ENCODE results near the gene MC1R.

Gene MC1R

DNA sequence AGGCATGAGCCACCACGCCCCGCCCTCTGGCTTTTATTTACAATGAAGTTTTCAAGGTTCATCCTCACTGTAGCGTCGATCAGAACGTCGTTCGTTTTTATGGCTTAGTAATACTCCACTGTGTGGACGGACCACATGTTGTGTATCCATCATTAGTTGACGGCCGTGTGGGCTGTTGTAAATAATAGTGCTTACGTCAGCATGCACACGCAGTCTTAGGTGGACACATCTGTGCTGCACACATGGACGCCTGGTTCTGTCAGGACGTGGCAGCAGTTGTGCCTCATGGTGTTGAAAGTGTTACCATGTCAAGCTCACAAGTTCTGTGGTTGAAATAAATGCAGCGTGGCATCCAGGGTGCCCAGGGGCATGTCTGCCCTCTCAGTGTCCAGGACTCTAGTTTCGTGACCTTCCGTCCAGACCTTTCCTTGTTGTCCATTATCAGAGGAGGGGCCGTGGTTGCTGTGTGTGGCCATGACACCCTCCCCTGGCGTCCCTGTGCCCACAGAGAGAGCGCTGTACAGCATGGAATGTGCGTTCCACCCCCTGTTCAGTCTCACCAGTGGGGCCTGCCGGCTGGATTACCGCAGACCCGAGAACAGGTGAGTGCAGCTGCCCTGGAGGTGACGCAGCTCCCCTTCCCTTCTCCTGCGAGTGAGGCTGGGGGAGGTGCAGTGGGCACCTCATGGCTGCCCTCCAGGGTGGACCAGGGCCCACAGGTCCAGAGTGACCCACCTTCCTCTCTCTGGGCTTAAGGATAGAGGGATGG lies 23.0 kb upstream of the MC1R start:
- no peak for DNase-seq (ENCODE audit: low spot score)

DNA sequence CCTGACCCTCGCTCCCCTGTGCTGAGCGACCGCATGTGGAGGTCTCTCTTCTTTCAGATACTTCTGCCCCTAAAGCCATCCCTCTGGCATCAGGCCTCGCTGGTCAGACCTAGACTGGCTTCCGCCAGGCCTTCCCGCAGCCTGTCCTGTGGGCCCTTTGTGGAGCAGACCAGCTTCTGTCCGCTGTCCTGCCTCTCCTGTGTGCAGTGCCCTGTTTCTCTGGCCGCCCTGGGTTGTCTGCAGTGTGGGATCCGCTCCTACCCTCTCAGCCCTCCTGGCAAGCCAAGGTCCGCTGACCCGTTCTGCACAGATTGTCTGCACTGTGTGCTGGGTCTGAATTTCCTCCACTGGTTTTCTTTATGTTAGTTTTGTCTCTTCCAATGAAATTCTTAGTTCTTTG lies 21.5 kb upstream of the MC1R start:
- no peak for DNase-seq (ENCODE audit: low spot score)

DNA sequence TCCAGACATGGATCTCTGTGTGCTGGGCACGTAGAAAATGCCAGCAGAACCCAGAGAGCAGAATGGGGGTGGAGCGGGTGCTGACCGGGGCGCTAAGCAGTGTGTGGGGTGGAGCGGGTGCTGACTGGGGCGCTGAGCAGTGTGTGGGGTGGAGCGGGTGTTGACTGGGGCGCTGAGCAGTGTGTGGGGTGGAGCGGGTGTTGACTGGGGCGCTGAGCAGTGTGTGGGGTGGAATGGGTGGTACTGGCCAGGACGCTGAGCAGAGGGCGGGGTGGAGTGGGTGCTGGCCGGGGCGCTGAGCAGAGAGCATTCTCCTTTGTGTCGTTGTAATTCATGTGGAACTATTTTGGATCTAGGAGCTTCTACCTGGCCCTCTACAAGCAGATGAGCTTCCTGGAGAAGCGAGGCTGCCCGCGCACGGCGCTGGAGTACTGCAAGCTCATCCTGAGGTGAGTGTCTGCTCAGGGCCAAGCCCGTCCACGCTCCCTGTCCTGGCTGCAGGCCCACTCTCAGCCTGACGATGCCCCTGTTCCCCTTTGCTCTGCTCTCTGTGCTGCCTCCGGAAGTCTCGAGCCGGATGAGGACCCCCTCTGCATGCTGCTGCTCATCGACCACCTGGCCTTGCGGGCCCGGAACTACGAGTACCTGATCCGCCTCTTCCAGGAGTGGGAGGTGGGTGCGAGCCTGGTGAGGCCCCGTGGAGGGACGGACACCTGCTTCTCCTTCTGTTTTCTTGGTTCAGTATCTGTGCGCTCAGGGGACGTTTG lies 20.3 kb upstream of the MC1R start:
- DNase-seq (ENCODE audit: low spot score): no peak

DNA sequence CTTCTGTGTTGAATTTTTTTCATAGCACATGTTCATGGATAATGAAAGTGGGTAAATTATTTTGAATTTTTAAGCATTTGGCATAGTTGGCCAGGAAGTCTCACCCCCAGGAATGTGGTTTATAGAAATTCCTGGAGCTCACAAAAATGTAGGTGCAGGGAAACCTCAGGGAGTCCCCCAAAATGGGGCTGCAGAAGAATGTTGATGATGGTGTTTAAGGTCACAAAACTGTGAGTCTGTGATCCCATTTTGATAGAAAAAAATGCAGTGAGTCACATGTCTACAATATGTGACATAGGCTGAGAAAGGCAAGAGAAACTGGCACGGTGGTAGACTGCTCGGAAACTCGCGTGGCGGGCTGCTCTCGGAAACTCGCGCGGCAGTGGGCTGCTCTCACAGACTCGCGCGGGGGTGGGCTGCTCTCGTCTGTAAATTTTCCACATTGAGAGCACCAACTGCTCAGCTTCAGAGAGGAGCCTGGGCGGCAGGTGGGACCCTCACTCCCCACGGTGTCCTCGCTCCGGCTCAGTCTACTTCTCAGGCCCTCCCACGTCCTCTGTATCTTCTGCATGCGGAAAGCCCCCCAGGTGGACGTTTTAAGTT lies 18.7 kb upstream of the MC1R start:
- no peak for DNase-seq (ENCODE audit: low spot score)

DNA sequence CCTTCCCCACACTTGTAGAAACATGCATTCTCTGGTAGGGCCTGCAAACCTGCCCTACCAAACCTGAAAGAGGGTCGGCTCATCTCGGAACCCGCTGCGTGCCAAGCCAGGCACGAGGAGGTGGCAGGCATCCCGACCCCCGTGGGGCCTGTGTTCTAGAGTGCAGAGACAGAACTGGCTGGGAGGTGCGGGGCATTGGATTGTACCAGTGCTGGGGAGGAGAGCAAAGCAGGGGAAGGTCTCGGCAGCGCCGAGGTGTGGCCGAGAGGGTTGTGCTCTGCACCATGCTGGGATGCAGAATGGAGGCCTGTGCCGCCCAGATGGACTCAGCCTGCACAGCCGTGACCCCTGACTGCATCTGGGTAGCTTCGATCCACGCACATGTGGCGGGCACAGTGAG lies 17.8 kb upstream of the MC1R start:
- DNase-seq (ENCODE audit: low spot score): no peak

DNA sequence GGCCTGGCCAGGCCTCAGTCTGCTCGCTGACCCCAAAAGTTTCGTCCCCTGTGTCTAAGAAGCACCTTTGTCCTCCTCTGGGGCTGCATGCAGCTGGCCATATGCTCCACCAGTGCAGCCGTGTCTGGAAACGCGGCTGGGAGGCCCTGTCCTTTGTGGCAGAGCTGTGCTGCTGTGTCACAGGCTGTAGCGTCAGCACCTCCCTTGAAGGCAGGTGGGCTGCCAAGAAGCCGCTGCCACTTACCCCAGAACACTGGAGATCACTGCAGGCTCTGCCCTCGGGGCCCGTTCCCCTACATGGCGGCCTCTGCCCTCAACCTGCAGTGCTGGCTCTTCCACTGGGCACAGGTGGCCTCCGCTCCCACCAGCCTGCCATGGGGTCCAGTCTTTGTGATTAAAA lies 15.7 kb upstream of the MC1R start:
- no peak for DNase-seq (ENCODE audit: low spot score)

DNA sequence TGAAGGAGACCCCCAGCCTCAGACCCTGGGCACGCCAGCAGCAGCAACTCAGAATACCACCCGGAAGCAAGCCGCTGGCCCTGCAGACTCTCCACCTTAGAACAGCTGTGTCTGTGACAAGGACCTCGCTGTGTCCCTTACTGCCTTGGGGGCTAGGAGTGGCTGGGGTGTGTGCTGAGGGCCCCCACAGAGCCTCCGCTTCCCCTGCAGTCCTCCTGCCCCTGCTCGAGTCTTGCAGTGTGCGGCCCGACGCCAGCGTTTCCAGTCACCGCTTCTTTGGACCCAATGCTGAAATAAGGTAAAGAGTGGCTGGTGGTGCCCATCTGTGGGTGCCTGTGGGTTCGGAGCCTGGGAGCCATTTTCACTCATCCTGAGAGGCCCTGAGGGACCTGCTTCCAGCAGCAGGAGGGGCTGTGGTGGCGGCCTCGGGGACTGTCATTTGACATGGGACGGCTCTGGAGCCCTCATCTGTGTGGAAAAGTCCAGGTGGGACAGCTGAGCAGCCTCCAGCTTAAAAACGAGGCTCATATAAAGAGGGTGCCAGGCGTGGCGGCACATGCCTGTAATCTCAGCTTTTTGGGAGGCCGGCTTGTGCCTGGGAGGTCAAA lies 14.7 kb upstream of the MC1R start:
- no peak for DNase-seq (ENCODE audit: low spot score)

DNA sequence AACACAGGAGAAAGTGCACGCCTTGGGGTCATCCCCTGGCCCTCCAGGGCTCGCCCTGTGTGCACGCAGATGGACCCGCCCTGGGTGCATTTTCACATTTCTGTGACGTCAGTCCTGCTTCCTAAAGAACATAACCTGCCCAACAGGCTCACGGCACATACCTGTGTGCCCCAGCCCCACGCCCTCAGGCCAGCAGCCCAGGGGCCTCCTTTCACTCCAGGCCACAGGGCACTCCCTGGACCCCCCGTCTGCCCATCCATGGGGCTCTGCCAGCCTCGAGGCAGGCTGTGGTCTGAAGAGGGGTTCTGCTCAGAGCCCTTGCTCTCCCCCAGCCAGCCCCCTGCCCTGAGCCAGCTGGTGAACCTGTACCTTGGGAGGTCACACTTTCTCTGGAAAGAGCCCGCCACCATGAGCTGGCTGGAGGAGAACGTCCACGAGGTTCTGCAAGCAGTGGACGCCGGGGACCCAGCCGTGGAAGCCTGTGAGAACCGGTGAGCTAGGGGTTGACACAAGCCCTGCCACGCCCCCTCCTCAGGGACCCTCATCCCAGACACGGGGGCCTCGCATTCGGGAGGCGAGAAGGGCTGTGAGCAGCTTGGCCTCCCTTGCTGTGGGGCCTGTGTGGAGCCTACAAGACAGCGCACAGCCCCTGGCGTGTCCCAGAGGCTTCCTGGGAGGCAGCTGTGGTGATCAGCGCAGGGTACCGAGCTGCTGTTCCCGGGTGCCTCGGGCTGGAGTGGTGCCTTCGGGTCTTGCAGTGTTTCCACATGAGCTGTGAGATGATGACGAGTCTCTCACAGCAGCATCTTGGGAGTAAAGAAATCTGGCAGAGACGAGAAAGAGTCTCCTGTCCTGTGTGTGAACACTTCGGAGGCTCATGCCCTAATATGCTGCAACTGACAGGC lies 13.8 kb upstream of the MC1R start:
- no peak for DNase-seq (ENCODE audit: low spot score)

DNA sequence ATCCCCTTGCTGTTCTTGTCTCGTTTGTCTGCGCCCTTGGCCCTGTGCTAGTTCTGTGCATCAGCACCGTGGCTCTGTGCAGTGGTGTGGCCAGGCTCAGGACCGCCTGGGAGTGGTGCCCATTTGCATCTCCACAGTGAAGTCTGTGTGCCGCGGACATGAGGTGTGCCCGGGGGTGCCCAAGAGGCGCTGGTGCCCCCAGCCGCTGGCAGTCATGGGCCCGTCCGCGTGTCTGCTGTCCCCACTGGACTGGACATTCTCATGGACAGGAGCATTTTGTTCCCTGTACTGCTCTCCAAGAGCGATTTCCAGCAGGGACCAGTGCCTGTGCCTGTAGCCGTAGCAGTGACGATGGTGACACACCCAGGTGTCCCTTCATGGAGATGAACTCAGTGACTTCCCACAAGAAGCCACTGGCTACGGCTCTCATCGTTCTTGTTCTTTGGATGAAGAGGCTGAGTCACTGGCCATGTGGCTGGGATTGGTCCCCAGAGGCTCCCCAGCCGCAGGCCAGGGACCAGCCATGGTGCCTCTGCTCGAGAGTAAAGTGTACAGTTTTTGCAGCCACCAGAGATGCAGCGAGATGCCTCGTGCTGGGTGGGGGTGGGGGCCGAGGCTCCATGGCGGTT lies 13.0 kb upstream of the MC1R start:
- no peak for DNase-seq (ENCODE audit: low spot score)

DNA sequence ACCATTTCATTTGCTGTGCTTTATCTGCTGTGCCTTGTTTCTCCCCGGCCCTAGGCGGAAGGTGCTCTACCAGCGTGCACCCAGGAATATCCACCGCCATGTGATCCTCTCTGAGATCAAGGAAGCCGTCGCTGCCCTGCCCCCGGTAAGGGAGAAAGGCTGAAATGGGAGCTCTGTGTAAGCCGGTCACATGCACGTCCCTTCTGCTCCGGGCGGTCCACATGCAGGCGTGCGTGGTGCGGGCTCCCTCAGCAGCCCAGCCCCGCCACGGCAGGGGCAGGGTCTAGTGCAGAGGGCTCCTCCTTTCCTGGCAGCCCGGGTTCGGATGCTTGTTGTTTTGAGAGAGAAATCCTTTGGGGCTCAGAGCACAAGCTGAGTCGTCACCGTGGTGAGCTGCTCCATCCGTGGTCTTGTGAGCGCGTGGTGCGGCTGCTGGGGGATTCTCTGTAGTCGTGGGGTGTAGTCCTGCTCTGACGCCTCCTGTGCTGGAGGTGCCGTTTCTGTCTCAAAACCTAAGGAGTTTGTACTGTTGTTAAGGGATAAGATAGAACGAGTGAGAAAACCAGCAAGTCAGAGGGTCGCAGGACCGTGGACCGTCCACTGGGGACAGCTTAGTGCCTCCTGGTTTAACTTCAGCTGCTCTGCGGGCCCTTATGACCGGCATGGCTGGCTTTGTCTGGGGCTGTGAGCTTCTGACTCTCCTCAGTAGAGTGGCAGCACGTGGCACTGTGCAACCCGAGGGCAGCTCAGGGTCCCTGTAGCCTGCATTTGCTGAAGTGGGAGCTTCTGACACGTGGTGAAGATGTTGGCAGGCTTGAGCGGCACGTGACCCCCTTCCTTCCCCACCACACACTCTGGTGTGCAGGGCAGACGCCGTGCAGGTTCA lies 12.3 kb upstream of the MC1R start:
- no peak for DNase-seq (ENCODE audit: low spot score)

DNA sequence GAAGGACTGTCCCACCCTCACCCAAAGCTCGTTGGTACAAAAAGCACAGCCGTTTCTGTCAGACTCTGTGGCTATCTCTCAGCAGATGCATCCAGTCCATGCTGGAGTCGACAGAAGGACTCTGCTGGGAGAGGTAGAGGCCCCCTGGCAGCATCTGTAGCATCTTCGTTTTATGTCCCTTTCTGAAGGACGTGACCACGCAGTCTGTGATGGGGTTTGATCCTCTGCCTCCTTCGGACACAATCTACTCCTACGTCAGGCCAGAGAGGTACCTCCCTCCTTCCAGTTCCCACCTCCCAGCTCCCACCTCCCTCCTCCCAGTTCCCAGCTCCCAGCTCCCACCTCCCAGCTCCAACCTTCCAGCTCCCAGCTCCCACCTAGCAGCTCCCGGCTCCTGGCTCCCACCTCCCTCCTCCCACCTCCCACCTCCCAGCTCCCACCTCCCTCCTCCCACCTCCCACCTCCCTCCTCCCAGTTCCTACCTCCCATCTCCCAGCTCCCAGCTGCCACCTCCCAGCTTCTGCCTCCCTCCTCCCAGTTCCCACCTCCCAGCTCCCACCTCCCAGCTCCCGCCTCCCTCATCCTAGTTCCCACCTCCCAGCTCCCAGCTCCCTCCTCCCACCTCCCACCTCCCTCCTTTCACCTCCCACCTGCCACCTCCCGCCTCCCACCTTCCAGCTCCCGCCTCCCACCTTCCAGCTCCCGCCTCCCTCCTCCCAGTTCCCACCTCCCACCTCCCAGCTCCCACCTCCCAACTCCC lies 11.4 kb upstream of the MC1R start:
- DNase-seq (ENCODE audit: low spot score): no peak

DNA sequence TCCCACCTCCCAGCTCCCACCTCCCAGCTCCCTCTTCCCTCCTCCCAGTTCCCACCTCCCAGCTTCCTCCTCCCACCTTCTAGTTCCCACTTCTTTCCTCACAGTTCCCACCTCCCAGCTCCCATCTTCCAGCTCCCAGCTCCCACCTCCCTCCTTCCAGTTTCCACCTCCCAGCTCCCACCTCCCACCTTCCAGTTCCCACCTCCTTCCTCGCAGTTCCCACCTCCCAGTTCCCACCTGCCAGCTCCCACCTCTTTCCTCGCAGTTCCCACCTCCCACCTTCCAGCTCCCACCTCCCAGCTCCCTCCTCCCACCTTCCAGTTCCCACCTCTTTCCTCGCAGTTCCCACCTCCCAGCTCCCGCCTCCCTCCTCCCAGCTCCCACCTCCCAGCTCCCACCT lies 10.4 kb upstream of the MC1R start:
- no peak for DNase-seq (ENCODE audit: low spot score)

DNA sequence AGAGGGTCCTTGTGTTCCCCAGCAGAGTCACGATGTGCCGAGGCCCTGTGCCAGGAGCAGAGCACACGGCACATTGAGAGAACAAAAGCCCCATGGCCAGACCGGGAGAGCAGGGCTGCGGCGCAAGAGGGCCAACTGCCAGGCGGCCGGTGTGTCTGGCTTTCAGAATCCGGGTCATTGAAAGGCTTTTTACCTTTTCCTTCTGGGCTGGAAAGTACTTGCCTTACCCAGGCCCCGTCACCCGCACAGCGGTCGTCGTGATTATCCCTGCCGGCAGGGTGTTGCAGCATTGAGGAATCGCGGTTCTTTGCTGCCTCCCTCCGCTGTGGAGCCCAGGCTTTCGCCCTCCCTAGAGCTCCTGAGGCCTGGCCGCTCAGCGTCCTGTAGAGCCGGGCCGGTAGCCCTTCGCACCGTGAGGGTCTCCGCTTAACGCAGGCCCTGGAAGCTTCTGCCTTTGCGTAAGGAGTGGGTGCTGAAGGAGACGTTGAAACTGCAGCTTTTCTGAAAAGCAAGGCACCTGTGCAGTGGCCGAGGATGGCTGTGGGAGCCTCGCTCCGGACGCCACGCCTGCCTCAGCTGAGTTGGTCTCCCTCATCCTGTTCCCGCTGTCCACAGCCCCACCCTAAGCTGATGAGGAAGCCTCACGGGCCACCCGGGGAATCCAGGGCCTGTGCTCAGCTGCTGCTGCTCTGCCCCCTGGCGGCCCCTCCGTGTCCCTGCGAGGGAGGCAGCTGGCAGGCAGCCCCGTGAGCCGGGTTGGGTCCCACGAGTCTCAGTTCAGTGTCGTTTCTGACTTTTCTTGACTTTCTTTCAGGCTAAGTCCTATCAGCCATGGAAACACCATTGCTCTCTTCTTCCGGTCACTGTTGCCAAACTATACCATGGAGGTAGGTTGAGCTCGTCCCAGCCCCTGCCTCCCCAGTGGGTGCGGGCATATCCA lies 8.6 kb upstream of the MC1R start:
- DNase-seq (ENCODE audit: low spot score): peak; percentile 62

DNA sequence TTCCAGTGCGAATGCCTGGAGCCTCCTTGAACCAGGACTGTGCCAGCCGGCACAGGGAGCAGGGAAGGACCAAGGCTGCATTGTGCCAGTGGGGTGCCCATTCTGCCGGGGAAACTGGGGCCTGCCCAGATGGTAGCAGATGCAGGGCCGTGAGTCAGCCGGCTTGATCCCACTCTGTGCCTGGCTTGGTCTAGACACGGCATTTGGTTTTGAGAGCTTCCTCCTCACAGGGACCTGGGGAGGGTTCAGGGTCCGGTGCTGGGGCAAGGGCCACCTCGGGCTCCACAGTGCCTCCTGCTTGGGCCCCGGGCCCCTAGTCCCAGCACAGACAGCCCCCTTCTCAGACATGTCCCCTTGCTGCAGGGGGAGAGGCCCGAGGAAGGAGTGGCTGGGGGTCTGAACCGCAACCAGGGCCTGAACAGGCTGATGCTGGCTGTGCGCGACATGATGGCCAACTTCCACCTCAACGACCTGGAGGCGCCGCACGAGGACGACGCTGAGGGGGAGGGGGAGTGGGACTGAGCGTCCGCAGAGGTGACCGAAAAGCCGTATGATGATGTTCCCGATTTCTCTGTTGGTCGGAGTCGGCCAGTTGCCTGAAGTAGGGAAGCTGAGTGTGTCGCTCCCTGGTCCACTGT lies 7.8 kb upstream of the MC1R start:
- DNase-seq (ENCODE audit: low spot score): no peak

DNA sequence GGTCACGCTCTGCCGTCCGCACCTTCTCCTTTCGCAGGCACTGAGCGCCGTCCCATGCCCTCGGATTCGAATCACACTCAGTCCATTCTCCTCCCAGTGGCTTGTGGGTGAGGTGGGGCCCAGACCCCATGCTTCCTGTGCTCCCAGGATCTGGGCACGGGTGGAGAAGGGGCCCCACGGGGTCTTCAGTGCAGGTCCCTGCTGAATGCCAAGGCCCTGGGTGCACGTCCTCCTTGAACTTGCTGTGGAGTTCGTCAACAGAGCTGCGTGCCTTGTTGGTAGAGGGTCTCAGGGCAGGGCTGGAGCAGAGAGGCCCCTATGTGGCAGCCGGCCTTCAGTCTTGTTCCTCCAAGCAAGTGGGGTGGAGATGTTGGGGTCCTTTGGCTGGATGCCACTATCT lies 7.3 kb upstream of the MC1R start:
- DNase-seq (ENCODE audit: low spot score): no peak

DNA sequence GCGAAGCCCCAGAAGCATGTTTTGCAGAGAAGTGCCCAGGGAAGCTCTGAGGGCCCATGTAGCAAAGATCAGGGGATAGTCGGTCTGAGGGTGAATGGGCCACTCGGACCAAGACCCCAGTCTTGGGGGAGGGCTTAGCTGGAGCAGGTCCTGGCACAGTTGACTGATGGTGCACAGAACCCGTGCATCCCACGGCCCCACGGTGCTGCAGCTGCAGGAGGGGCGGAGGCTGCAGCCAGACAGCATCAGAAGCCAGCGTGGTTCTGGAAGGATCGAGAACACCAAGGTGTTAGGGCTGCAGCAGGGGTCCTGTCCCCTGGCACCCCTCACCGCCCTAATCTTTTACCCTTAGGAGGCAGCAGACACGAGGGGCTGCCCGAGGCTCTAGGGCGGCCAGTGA lies 6.5 kb upstream of the MC1R start:
- no peak for DNase-seq (ENCODE audit: low spot score)

DNA sequence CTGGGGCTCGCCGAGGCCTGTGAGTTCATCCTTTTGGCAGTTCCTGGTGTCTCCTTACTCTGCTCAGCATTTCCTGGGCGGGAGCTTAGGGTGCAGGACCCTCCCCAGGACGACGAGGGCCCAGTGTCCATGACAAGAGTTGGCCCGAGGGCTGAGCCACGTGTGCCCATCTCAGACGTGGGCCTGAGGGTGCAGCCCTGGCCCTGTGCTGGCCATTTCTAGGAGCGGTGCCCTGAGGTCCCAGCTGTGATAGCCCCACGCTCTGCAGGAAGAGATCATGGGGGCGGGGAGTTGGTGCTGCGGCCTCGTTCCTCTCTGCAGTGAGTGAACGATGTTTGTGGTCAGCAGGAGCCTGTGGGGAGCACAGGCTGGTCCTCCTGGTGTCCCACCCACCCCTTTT lies 6.0 kb upstream of the MC1R start:
- DNase-seq (ENCODE audit: low spot score): no peak

All from kidney tubule cell (primary cell).